B cell (primary cell): ENCODE measurements around the gene DAPP1. TPM values are rescaled to one million over a fixed set of nuclear protein-coding genes. Genes with fewer than 3 reads are reported as not detected.

Experiments used
- ATAC-seq: fragments of 200-7000 bp; cut with Tn5 transposase; one replicate; pipeline ENCODE4 v1.10.0; 2021; ENCODE audit warnings: low read depth, mild to moderate bottlenecking, moderate number of reproducible peaks, moderate library complexity
- CTCF ChIA-PET: fragments of 350-600 bp; sonication (Branson Sonifier 250); formaldehyde crosslinking; loops from one replicate; lab custom pipeline; 2021; ENCODE audit warnings: antibody characterized with exemption, inconsistent platforms; lab: Charles Lee
- POLR2A ChIA-PET: fragments of 350-600 bp; sonication (Branson Sonifier 250); formaldehyde crosslinking; loops from one replicate; lab custom pipeline; 2021; ENCODE audit warnings: antibody characterized with exemption; lab: Charles Lee
- DNase-seq: peaks from one replicate; pipeline ENCODE4 v3.0.0; 2013
- H2AFZ ChIP-seq: 2 replicates; pipeline ENCODE4 v1.6.1; 2012; ENCODE audit warnings: mild to moderate bottlenecking, low read depth, low read length; ENCODE audit not compliant: insufficient read depth, poor library complexity, severe bottlenecking
- H3K27ac ChIP-seq, 2 donors: 1 replicate in 1 of 2; 2 replicates in 1 of 2; pipeline ENCODE4 v1.5.1; 2012 to 2013; ENCODE audit warnings: low read length in 2 of 2, mild to moderate bottlenecking in 2 of 2, moderate library complexity in 1 of 2
- H3K27me3 ChIP-seq, 4 experiments: fragments of 200-600 bp in 1 of 4; sonication (generic) in 1 of 4; replicated peaks in 1 of 4; 1 replicate in 2 of 4; 2 replicates in 2 of 4; pipeline versions ENCODE4 v1.6.1 to v1.7.0; 2013 to 2016; ENCODE audit warnings: low read length in 3 of 4, mild to moderate bottlenecking in 2 of 4, mixed read lengths in 1 of 4, moderate library complexity in 1 of 4; ENCODE audit not compliant: insufficient read depth in 4 of 4, control insufficient read depth in 3 of 4; ENCODE audit errors: control extremely low read depth in 1 of 4
- H3K36me3 ChIP-seq, 2 experiments: replicated peaks in 1 of 2; 1 replicate in 1 of 2; 2 replicates in 1 of 2; pipeline versions ENCODE4 v1.6.1 to v1.7.1; 2013; ENCODE audit warnings: low read length in 1 of 2; ENCODE audit not compliant: insufficient read depth in 2 of 2, control insufficient read depth in 1 of 2; ENCODE audit errors: control extremely low read depth in 1 of 2, extremely low read depth in 1 of 2
- H3K4me1 ChIP-seq, 2 donors: fragments of 200-600 bp in 1 of 2; sonication (generic) in 1 of 2; 1 replicate in 1 of 2; 2 replicates in 1 of 2; pipeline versions ENCODE4 v1.5.1 to v1.6.1; 2013 to 2017; ENCODE audit warnings: low read length in 2 of 2; ENCODE audit not compliant: control insufficient read depth in 2 of 2, insufficient read depth in 2 of 2
- H3K4me2 ChIP-seq: replicated peaks from 2 replicates; pipeline ENCODE3; 2012; ENCODE audit warnings: mild to moderate bottlenecking, low read depth, low read length; ENCODE audit not compliant: poor library complexity, severe bottlenecking
- H3K4me3 ChIP-seq, 5 experiments: fragments of 200-600 bp in 1 of 5; sonication (generic) in 1 of 5; 1 replicate in 3 of 5; 2 replicates in 2 of 5; pipeline versions ENCODE4 v1.5.1 to v1.7.0; 2011 to 2016; ENCODE audit warnings: low read length in 4 of 5, mild to moderate bottlenecking in 4 of 5, low read depth in 2 of 5, control low read depth in 1 of 5, moderate library complexity in 1 of 5; ENCODE audit not compliant: insufficient read depth in 1 of 5; ENCODE audit errors: control extremely low read depth in 1 of 5, extremely low read depth in 1 of 5
- H3K79me2 ChIP-seq: fragments of 200-600 bp; sonication (generic); one replicate; pipeline ENCODE4 v1.6.0; 2016; ENCODE audit warnings: low read length; ENCODE audit not compliant: control insufficient read depth, insufficient read depth
- H3K9ac ChIP-seq: fragments of 200-600 bp; sonication (generic); 2 replicates; pipeline ENCODE4 v1.6.1; 2017; ENCODE audit warnings: mild to moderate bottlenecking, low read length, moderate library complexity
- H3K9me3 ChIP-seq, 3 donors: one replicate each; pipeline versions ENCODE4 v1.6.1 to v1.7.1; 2013; ENCODE audit warnings: low read length in 2 of 3; ENCODE audit not compliant: control insufficient read depth in 2 of 3, insufficient read depth in 1 of 3; ENCODE audit errors: control extremely low read depth in 1 of 3
- H4K20me1 ChIP-seq: 2 replicates; pipeline ENCODE4 v1.6.0; 2012; ENCODE audit warnings: mild to moderate bottlenecking, low read length; ENCODE audit not compliant: insufficient read depth, control insufficient read depth, poor library complexity, severe bottlenecking
- H3K27ac Mint-ChIP-seq: one replicate; pipeline ENCODE4 v1.8.0; 2021; ENCODE audit warnings: mixed read lengths
- H3K27me3 Mint-ChIP-seq: one replicate; pipeline ENCODE4 v1.8.0; 2021; ENCODE audit warnings: mixed read lengths
- H3K4me1 Mint-ChIP-seq: one replicate; pipeline ENCODE4 v1.8.0; 2021; ENCODE audit warnings: mixed read lengths
- H3K4me3 Mint-ChIP-seq: one replicate; pipeline ENCODE4 v1.8.0; 2021; ENCODE audit warnings: mixed read lengths
- H3K9me3 Mint-ChIP-seq: one replicate; pipeline ENCODE4 v1.8.0; 2022; ENCODE audit warnings: mixed read lengths; ENCODE audit not compliant: insufficient read depth
- EZH2 ChIP-seq: IDR thresholded peaks from 2 replicates; pipeline ENCODE4 v1.6.1; 2012; ENCODE audit warnings: borderline replicate concordance, low read depth, mild to moderate bottlenecking, moderate library complexity, low read length; ENCODE audit not compliant: insufficient read depth, poor library complexity, severe bottlenecking
- WGBS: methylation state at CpG from one replicate; pipeline ENCODE4 v1.1.5; 2013; ENCODE audit warnings: missing lambda C conversion rate; ENCODE audit not compliant: insufficient coverage; 5-methylcytosine and 5-hydroxymethylcytosine counted together
- intact Hi-C: fragments of 100-400 bp; cut with micrococcal nuclease; formaldehyde crosslinking; loops from one replicate; pipeline ENCODE4 v1.10.0; 2022
- polyA plus RNA-seq: library from polyadenylated mRNA; depleted of rRNA; stranded (reverse); fragments of >200 nt; gene quantifications from 2 replicates; pipeline ENCODE4 v1.2.3, GENCODE V29; 2012
- total RNA-seq, 2 donors: library from RNA; stranded (reverse); fragments of 120-200 nt in 1 of 2; gene quantifications; 1 replicate in 1 of 2; 2 replicates in 1 of 2; pipeline versions ENCODE4 v1.2.3 to v1.2.4, GENCODE V29; 2013 to 2022
- TF ChIP-seq, protein P1 (sequence below): fragments of 200-600 bp; IDR thresholded peaks from one replicate; pipeline ENCODE4 v1.8.0; 2022; ENCODE audit warnings: antibody characterized with exemption, mild to moderate bottlenecking

DAPP1 gene
- total and polyA plus RNA-seq, 2 donors (not counting 1 experiment from before 2014, with no cell fraction given) = 82.5 to 166 TPM

GRCh38 chr4:99803566-99804101 lies 13.0 kb upstream of the DAPP1 start:
- peaks cover 0 to 30% (median 16%) of the 10 kb centered on the region in 4 experiments for H3K27me3 ChIP-seq
- no peaks in the 10 kb centered on the region for H3K9me3 ChIP-seq
- no peak for DNase-seq
- no peak overlapping the region for H3K9ac ChIP-seq
- no peaks in the 10 kb centered on the region for H4K20me1 ChIP-seq
- no peaks in the 10 kb centered on the region for H3K36me3 ChIP-seq
- H3K4me2 ChIP-seq = no peak overlapping the region
- intact Hi-C loops = no loop called here
- no peaks in the 10 kb centered on the region for H3K79me2 ChIP-seq
- Mint-ChIP-seq H3K4me1 (peaks cover 6% of the 10 kb centered on the region), H3K27me3 (peaks cover 41% of the 10 kb centered on the region), H3K4me3 (no peak overlapping the region), H3K9me3 (no peaks in the 10 kb centered on the region), H3K27ac (no peak overlapping the region)
- ChIA-PET POLR2A (interaction anchor here (0.6 kb wide), 1 partner anchor 241 kb away, joined by 7 read pairs; no protein-coding TSS in a partner anchor), CTCF (interaction anchor here (0.7 to 1.0 kb wide), 2 partner anchors 8 to 67 kb away, joined by 3 read pairs; no protein-coding TSS in a partner anchor)
- H3K27ac ChIP-seq = no peak overlapping the region
- no CpG with 5 or more reads among the region's 4 CpGs for WGBS
- ATAC-seq = no peak
- H2AFZ ChIP-seq = no peak overlapping the region
- H3K4me3 ChIP-seq = no peak overlapping the region
- H3K4me1 ChIP-seq = peaks cover 0 to 6% of the 10 kb centered on the region in 2 donors
- TF ChIP-seq EZH2 = no peak
- TF ChIP-seq, protein P1, sequence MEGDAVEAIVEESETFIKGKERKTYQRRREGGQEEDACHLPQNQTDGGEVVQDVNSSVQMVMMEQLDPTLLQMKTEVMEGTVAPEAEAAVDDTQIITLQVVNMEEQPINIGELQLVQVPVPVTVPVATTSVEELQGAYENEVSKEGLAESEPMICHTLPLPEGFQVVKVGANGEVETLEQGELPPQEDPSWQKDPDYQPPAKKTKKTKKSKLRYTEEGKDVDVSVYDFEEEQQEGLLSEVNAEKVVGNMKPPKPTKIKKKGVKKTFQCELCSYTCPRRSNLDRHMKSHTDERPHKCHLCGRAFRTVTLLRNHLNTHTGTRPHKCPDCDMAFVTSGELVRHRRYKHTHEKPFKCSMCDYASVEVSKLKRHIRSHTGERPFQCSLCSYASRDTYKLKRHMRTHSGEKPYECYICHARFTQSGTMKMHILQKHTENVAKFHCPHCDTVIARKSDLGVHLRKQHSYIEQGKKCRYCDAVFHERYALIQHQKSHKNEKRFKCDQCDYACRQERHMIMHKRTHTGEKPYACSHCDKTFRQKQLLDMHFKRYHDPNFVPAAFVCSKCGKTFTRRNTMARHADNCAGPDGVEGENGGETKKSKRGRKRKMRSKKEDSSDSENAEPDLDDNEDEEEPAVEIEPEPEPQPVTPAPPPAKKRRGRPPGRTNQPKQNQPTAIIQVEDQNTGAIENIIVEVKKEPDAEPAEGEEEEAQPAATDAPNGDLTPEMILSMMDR = no peak

GRCh38 chr4:99806545-99806944 lies 10.1 kb upstream of the DAPP1 start:
- no peak overlapping the region for H3K27ac ChIP-seq
- H3K4me3 ChIP-seq = no peak overlapping the region
- 73% methylated on average over 3 of the region's 4 CpGs for WGBS
- DNase-seq (no peak), ATAC-seq (no peak)
- CTCF ChIA-PET = interaction anchor here (0.8 to 6.0 kb wide), 3 partner anchors 12 to 244 kb away, joined by 3 to 44 read pairs (median 36); partner anchors contain the start of genes DAPP1 and TRMT10A
- H3K4me2 ChIP-seq = no peak overlapping the region
- TF ChIP-seq, protein P1 = no peak
- no peak for TF ChIP-seq EZH2
- Mint-ChIP-seq H3K4me1 (peaks cover 20% of the 10 kb centered on the region), H3K27me3 (peaks cover 21% of the 10 kb centered on the region), H3K9me3 (no peaks in the 10 kb centered on the region), H3K4me3 (no peak overlapping the region), H3K27ac (no peak overlapping the region)
- no peak overlapping the region for H2AFZ ChIP-seq
- intact Hi-C loops = no loop called here
- H3K36me3 ChIP-seq = no peaks in the 10 kb centered on the region
- H3K9me3 ChIP-seq = no peaks in the 10 kb centered on the region
- POLR2A ChIA-PET = no interaction called here
- peaks cover 0 to 8% (median 2%) of the 10 kb centered on the region in 4 experiments for H3K27me3 ChIP-seq
- peaks cover 0 to 17% of the 10 kb centered on the region in 2 donors for H3K4me1 ChIP-seq
- no peak overlapping the region for H3K9ac ChIP-seq
- H4K20me1 ChIP-seq = no peaks in the 10 kb centered on the region
- H3K79me2 ChIP-seq = peaks cover 10% of the 10 kb centered on the region
